ENCODE results near the gene CRLF1. TPM values are rescaled to one million over a fixed set of nuclear protein-coding genes. Genes with fewer than 3 reads are reported as not detected.

CRLF1 gene
- total and polyA plus RNA-seq, 2 of the 8 experiments (the other 6 are each of a cell fraction or from before 2014, with no cell fraction given): 7.2 to 10.3 TPM

DNA sequence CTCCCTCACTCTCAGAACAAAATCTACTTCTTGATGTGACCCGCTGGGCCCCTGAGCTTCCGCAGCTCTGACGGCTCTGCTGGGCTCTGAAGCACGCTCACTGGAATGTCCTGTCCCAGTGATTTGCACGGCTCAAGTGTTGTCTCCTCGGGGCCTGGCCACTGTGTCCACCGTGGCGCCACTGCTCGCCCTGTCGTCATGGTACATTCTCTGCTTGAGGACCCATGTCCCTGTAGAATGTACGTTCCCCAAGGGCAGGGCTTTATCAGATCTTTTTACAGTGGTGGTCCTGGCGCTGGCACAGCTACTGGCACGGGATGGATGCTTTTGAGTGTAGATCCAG is 42.3 kb upstream of the CRLF1 start:
- POLR2A ChIA-PET (ENCODE audit: partially characterized antibody): interaction anchor here (0.6 to 1.4 kb wide), 2 partner anchors 10 to 34 kb away, joined by 3 to 5 read pairs; no protein-coding TSS in a partner anchor
- H4K5ac ChIP-seq (ENCODE audit: insufficient read length, low read depth, low read length): no peak overlapping the region
- H4K91ac ChIP-seq (replicated peaks; ENCODE audit: insufficient read length, low read length): no peak overlapping the region
- peaks cover 0 to 8% of the 10 kb centered on the region in 2 experiments; a peak in 1 of 4 replicates for H3K79me2 ChIP-seq (ENCODE audit: control insufficient read depth in 1 of 2, insufficient read depth in 2 of 2, low read length in 2 of 2)
- H2BK120ac ChIP-seq (replicated peaks; ENCODE audit: low read depth, low read length): no peak overlapping the region
- no peak overlapping the region for H3K4me2 ChIP-seq (ENCODE audit: insufficient read depth in 1 of 2, low read depth in 2 of 2, low read length in 2 of 2)
- no peak overlapping the region for H3K56ac ChIP-seq (replicated peaks; ENCODE audit: insufficient read length, low read depth, low read length)
- no peak overlapping the region for H4K8ac ChIP-seq (ENCODE audit: extremely low read depth, insufficient read depth, low read length)
- 0 out of 2 replicates have a peak overlapping the region, but pooled peaks have one; percentile 53 for H2AK5ac ChIP-seq (ENCODE audit: low read depth, low read length)
- H3K4me1 ChIP-seq (replicated peaks in 1 of 4; ENCODE audit: control insufficient read depth in 3 of 4, insufficient read depth in 4 of 4, low read length in 3 of 4): peaks cover 0 to 22% (median 5%) of the 10 kb centered on the region in 4 experiments; a peak in 4 of 7 replicates
- H2BK12ac ChIP-seq (ENCODE audit: low read depth, low read length): no peak overlapping the region
- H2AFZ ChIP-seq (ENCODE audit: low read length): no peak overlapping the region
- CTCF ChIA-PET (ENCODE audit: partially characterized antibody): interaction anchor here (0.7 to 1.9 kb wide), 8 partner anchors 12 to 198 kb away, joined by 3 to 6 read pairs (median 3); no protein-coding TSS in a partner anchor
- 89% methylated on average over 13 of the region's 13 CpGs; no CpG with 5 or more reads in 1 of the 2 experiments for whole genome bisulfite sequencing, 2 experiments (ENCODE audit: extremely low coverage in 1 of 2, insufficient coverage in 1 of 2, insufficient read length in 1 of 2, insufficient replicate concordance in 2 of 2, low coverage in 1 of 2, low lambda C conversion rate in 2 of 2, missing lambda C conversion rate in 1 of 2)
- peaks cover 4 to 38% of the 10 kb centered on the region in 2 experiments for H4K20me1 ChIP-seq (replicated peaks in 1 of 2; ENCODE audit: control insufficient read depth in 1 of 2, insufficient read depth in 2 of 2, low read length in 2 of 2)
- H2BK15ac ChIP-seq (ENCODE audit: low read length): no peak overlapping the region
- no peaks in the 10 kb centered on the region for H3K27me3 ChIP-seq (replicated peaks in 1 of 4; ENCODE audit: control insufficient read depth in 3 of 4, extremely low read depth in 1 of 4, insufficient read depth in 3 of 4, low read length in 3 of 4)
- H3K4ac ChIP-seq (replicated peaks; ENCODE audit: insufficient read length, low read depth, low read length): no peak overlapping the region
- H2BK20ac ChIP-seq (ENCODE audit: low read length): no peak overlapping the region
- no peak overlapping the region for H3K27ac ChIP-seq (ENCODE audit: low read depth, low read length)
- DNase-seq (ENCODE audit: low read depth in 1 of 2, low spot score in 2 of 2) (no peak), FAIRE-seq (no peak)
- no peak overlapping the region for H3K4me3 ChIP-seq (ENCODE audit: extremely low read depth in 1 of 4, insufficient read depth in 2 of 4, low read depth in 3 of 4, low read length in 4 of 4)
- H3K18ac ChIP-seq (ENCODE audit: extremely low read depth, low read length): no peak overlapping the region
- H2BK5ac ChIP-seq (ENCODE audit: low read depth, low read length): no peak overlapping the region; the same call in 1 of the 2 replicates
- H3K36me3 ChIP-seq (ENCODE audit: control insufficient read depth in 2 of 4, insufficient read depth in 4 of 4, low read length in 3 of 4): no peaks in the 10 kb centered on the region
- H3K14ac ChIP-seq (ENCODE audit: insufficient read length): no peak overlapping the region
- H3K79me1 ChIP-seq (ENCODE audit: low read depth, low read length): peaks cover 20% of the 10 kb centered on the region
- H3K9ac ChIP-seq (replicated peaks in 1 of 4; ENCODE audit: extremely low read depth in 1 of 4, low read depth in 3 of 4, low read length in 3 of 4): no peak overlapping the region
- no peak overlapping the region for H3K23ac ChIP-seq (ENCODE audit: insufficient read length)
- no peaks in the 10 kb centered on the region for H3K9me3 ChIP-seq (ENCODE audit: insufficient read depth in 2 of 2, low read depth in 1 of 2, low read length in 1 of 2)
- peaks cover 7% of the 10 kb centered on the region; the same call in 1 of the 2 replicates for H3K23me2 ChIP-seq (ENCODE audit: low read depth, low read length)
- TF ChIP-seq SIX5 (IDR thresholded peaks at IDR 0.05; ENCODE audit: low read depth, low read length) (no peak), SUZ12 (IDR thresholded peaks at IDR 0.05; ENCODE audit: low read length) (no peak), RXRA (IDR thresholded peaks at IDR 0.05; ENCODE audit: insufficient read depth, low read depth, low read length) (no peak), POU5F1 (IDR thresholded peaks at IDR 0.05; ENCODE audit: low read depth, low read length) (no peak), EZH2 (IDR thresholded peaks at IDR 0.05; ENCODE audit: low read depth, low read length, severe bottlenecking) (no peak), YY1 (IDR thresholded peaks at IDR 0.05; ENCODE audit: low read depth, low read length) (no peak), KDM1A (IDR thresholded peaks at IDR 0.05; ENCODE audit: borderline replicate concordance, low read length) (no peak), KDM4A (IDR thresholded peaks at IDR 0.05; ENCODE audit: low read depth, low read length, severe bottlenecking) (no peak), MAFK (IDR thresholded peaks at IDR 0.05; ENCODE audit: low read depth, low read length) (no peak), CHD1 (IDR thresholded peaks at IDR 0.05; ENCODE audit: low read depth, low read length) (no peak), GABPA (IDR thresholded peaks at IDR 0.05; ENCODE audit: borderline replicate concordance, insufficient read depth, low read length) (no peak), KDM5A (IDR thresholded peaks at IDR 0.05; ENCODE audit: low read length) (no peak), TCF12 (IDR thresholded peaks at IDR 0.05; ENCODE audit: low read depth, low read length) (no peak), TBP (IDR thresholded peaks at IDR 0.05; ENCODE audit: low read depth, low read length) (no peak)
- TF ChIP-seq, protein P1, sequence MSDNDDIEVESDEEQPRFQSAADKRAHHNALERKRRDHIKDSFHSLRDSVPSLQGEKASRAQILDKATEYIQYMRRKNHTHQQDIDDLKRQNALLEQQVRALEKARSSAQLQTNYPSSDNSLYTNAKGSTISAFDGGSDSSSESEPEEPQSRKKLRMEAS (IDR thresholded peaks at IDR 0.05): no peak

All from H1 (cell line).